HCT116 (cell line): ENCODE data around the gene FAM110C.

Source experiments
- POLR2A ChIP-seq: IDR thresholded peaks from 2 replicates; pipeline ENCODE4 v1.7.0; 2011; ENCODE audit warnings: borderline replicate concordance; ENCODE audit not compliant: insufficient read depth, insufficient read length; ENCODE audit errors: extremely low read depth
- SIN3A ChIP-seq: IDR thresholded peaks from 2 replicates; pipeline ENCODE4 v1.6.1; 2012; ENCODE audit warnings: low read depth
- TF ChIP-seq, protein P1 (sequence below), 3 experiments: fragments of 200-600 bp in 1 of 3; sonication (generic) in 1 of 3; IDR thresholded peaks in 2 of 3; conservative IDR thresholded peaks in 1 of 3; 2 replicates each; pipeline ENCODE4 v1.5.1; 2012 to 2017; ENCODE audit warnings: low read depth in 2 of 3, low read length in 2 of 3, antibody characterized with exemption in 1 of 3, borderline replicate concordance in 1 of 3, control low read depth in 1 of 3, mild to moderate bottlenecking in 1 of 3, mixed read lengths in 1 of 3, mixed run types in 1 of 3, moderate library complexity in 1 of 3; ENCODE audit not compliant: insufficient read depth in 1 of 3

DNA sequence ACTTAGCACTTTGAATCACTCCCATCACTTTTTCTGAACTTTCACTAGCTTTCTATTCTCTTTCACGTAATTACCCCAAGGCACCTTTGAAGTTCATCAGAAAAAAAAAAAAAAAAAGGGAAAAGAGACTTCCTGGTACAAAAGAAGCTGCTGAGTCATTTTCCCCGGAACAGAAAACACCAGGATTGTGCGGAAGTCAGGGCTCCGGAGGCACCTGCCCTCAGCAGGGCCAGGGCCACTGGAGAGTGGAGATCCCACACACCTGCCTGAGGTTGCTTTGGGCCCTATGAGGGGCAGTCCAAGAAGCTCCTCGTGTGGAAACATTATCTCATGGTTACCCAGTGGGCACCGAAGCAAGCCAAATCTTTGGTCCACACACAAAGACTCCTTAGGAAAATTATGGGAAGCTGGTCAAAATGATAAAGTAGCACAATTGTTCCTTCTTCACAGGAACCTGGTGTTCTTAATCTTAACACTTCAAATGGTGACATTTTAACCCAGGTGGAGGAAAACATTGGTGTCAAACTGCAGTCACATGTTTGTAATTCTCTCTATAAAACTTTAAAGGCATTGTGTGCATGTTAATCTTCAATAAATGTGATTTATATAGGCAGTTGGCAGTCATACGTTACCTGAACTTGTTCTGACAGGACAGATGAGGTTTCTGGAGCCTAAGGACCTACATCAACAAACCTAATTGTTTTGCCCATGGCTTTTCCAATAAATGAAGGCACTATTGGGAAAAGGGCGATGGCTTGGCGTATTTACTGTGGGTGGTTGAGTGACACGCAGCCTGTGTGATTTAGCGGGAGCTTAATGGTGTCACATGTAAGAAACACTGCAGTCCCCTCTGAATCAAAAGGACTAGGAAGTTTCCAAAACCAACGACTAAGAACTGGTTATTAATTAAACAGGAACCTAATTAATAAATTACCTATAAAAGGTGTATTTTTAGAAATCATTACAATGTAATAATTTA lies 23.4 kb upstream of the FAM110C start:
- TF ChIP-seq POLR2A (no peak), SIN3A (no peak)
- TF ChIP-seq, protein P1, sequence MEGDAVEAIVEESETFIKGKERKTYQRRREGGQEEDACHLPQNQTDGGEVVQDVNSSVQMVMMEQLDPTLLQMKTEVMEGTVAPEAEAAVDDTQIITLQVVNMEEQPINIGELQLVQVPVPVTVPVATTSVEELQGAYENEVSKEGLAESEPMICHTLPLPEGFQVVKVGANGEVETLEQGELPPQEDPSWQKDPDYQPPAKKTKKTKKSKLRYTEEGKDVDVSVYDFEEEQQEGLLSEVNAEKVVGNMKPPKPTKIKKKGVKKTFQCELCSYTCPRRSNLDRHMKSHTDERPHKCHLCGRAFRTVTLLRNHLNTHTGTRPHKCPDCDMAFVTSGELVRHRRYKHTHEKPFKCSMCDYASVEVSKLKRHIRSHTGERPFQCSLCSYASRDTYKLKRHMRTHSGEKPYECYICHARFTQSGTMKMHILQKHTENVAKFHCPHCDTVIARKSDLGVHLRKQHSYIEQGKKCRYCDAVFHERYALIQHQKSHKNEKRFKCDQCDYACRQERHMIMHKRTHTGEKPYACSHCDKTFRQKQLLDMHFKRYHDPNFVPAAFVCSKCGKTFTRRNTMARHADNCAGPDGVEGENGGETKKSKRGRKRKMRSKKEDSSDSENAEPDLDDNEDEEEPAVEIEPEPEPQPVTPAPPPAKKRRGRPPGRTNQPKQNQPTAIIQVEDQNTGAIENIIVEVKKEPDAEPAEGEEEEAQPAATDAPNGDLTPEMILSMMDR (IDR thresholded peaks at IDR 0.05 in 2 of 3, conservative IDR thresholded peaks at IDR 0.05 in 1 of 3; ENCODE audit: borderline replicate concordance in 1 of 3, insufficient read depth in 1 of 3, low read depth in 2 of 3, low read length in 2 of 3), result no peak
